Measurements from ENCODE around the gene ZSWIM4. TPM values are rescaled to one million over a fixed set of nuclear protein-coding genes. Genes with fewer than 3 reads are reported as not detected.

The ZSWIM4 gene
- total and polyA plus RNA-seq, 3 donors from 2014 or later, result 3.4 to 10.0 (median 4.7) TPM

- no peaks in the 10 kb centered on the region for H3K9me3 ChIP-seq
- TF ChIP-seq POLR2A (IDR thresholded peaks at IDR 0.05) (no peak), CTCF (IDR thresholded peaks at IDR 0.05) (no peak)
- no peaks in the 10 kb centered on the region for H3K27me3 ChIP-seq
- 95 to 96% methylated on average over 11 to 21 of the region's 21 CpGs for WGBS, 2 donors
- no peaks in the 10 kb centered on the region for H3K4me1 ChIP-seq
- no peaks in the 10 kb centered on the region for H3K36me3 ChIP-seq (ENCODE audit: low read depth, missing control alignments)
- H3K27ac ChIP-seq, result no peak overlapping the region
- intact Hi-C loops (cut with DNase I; ENCODE audit: low total_unique reads), result no loop called here
- no peak for DNase-seq
- H3K4me3 ChIP-seq, result no peak overlapping the region
Observed at GRCh38 chr19:13814550-13814949, 19.3 kb downstream of the ZSWIM4 start.

GRCh38 chr19:13817018-13817614 is 21.9 kb downstream of the ZSWIM4 start:
- peak; percentile 50 for DNase-seq
- Histone ChIP-seq H3K4me3 (peak overlapping the region in 1 of 2 donors; percentile 36), H3K9me3 (no peaks in the 10 kb centered on the region), H3K27ac (no peak overlapping the region), H3K4me1 (no peaks in the 10 kb centered on the region), H3K27me3 (no peaks in the 10 kb centered on the region), H3K36me3 (ENCODE audit: low read depth, missing control alignments) (no peaks in the 10 kb centered on the region)
- intact Hi-C loops (cut with DNase I; ENCODE audit: low total_unique reads), result no loop called here
- WGBS, 2 donors, result 60 to 67% methylated on average over 1 to 11 of the region's 11 CpGs
- no peak for TF ChIP-seq CTCF (IDR thresholded peaks at IDR 0.05)

- Histone ChIP-seq H3K4me1 (no peaks in the 10 kb centered on the region), H3K9me3 (no peaks in the 10 kb centered on the region), H3K4me3 (peak overlapping the region; percentile 12 to 36), H3K36me3 (ENCODE audit: low read depth, missing control alignments) (no peaks in the 10 kb centered on the region), H3K27ac (no peak overlapping the region), H3K27me3 (no peaks in the 10 kb centered on the region)
- WGBS, 2 donors, result 41 to 66% methylated on average over 12 to 34 of the region's 35 CpGs
- TF ChIP-seq CTCF (IDR thresholded peaks at IDR 0.05), result no peak
- no peak for TF ChIP-seq POLR2A (IDR thresholded peaks at IDR 0.05)
- DNase-seq, result peak; percentile 29
- intact Hi-C loops (cut with DNase I; ENCODE audit: low total_unique reads), result no loop called here
Observed at GRCh38 chr19:13817615-13818371, 22.6 kb downstream of the ZSWIM4 start.

GRCh38 chr19:13819238-13819637 is 24.0 kb downstream of the ZSWIM4 start:
- H3K36me3 ChIP-seq (ENCODE audit: low read depth, missing control alignments), result no peaks in the 10 kb centered on the region
- 92 to 96% methylated on average over 5 to 11 of the region's 11 CpGs for WGBS, 2 donors

More at GRCh38 chr19:13819238-13819637, 24.0 kb downstream of the ZSWIM4 start:
- no peak for DNase-seq
- no peak overlapping the region for H3K4me3 ChIP-seq
- TF ChIP-seq POLR2A (IDR thresholded peaks at IDR 0.05) (no peak), CTCF (IDR thresholded peaks at IDR 0.05) (no peak)
- H3K4me1 ChIP-seq, result no peaks in the 10 kb centered on the region
- no peak overlapping the region for H3K27ac ChIP-seq
- H3K9me3 ChIP-seq, result no peaks in the 10 kb centered on the region
- H3K27me3 ChIP-seq, result no peaks in the 10 kb centered on the region
- intact Hi-C loops (cut with DNase I; ENCODE audit: low total_unique reads), result no loop called here
